Glutamatergic neuron (in vitro differentiated cells): Measurements from ENCODE around the gene NFIA. TPM values are rescaled to one million over a fixed set of nuclear protein-coding genes. Genes with fewer than 3 reads are reported as not detected.

Source experiments
- DNase-seq: peaks from one replicate; pipeline ENCODE4 v3.0.0; 2022
- H3K27ac Mint-ChIP-seq: one replicate; pipeline ENCODE4 v1.8.0; 2020; ENCODE audit warnings: mild to moderate bottlenecking, mixed read lengths, inconsistent platforms; ENCODE audit not compliant: unreplicated experiment
- H3K27me3 Mint-ChIP-seq: one replicate; pipeline ENCODE4 v1.8.0; 2020; ENCODE audit warnings: mild to moderate bottlenecking, moderate library complexity, mixed read lengths, inconsistent platforms; ENCODE audit not compliant: unreplicated experiment
- H3K36me3 Mint-ChIP-seq: one replicate; pipeline ENCODE4 v1.8.0; 2020; ENCODE audit warnings: mild to moderate bottlenecking, mixed read lengths, inconsistent platforms; ENCODE audit not compliant: unreplicated experiment
- H3K4me1 Mint-ChIP-seq: one replicate; pipeline ENCODE4 v1.8.0; 2020; ENCODE audit warnings: mild to moderate bottlenecking, low read depth, mixed read lengths, inconsistent platforms; ENCODE audit not compliant: unreplicated experiment
- H3K4me3 Mint-ChIP-seq: one replicate; pipeline ENCODE4 v1.8.0; 2020; ENCODE audit warnings: mild to moderate bottlenecking, mixed read lengths, inconsistent platforms; ENCODE audit not compliant: unreplicated experiment
- H3K9me3 Mint-ChIP-seq: one replicate; pipeline ENCODE4 v1.8.0; 2020; ENCODE audit warnings: mild to moderate bottlenecking, moderate library complexity, mixed read lengths, inconsistent platforms; ENCODE audit not compliant: unreplicated experiment
- total RNA-seq: library from RNA; stranded (reverse); fragmentation: NEBNext Ultra II Directional; extraction: Animal tissue kit (Norgen Biotek cat#: 25700); gene quantifications from one replicate; pipeline ENCODE4 v1.2.1, GENCODE V29; 2021; ENCODE audit not compliant: unreplicated experiment
- TF ChIP-seq, protein P1 (sequence below): fragments of 200-600 bp; sonication (generic); IDR thresholded peaks from one replicate; pipeline ENCODE4 v1.5.0; 2021; ENCODE audit not compliant: partially characterized antibody, unreplicated experiment

Gene NFIA
- total RNA-seq, 1 donor from 2014 or later = 16.4 TPM

DNA sequence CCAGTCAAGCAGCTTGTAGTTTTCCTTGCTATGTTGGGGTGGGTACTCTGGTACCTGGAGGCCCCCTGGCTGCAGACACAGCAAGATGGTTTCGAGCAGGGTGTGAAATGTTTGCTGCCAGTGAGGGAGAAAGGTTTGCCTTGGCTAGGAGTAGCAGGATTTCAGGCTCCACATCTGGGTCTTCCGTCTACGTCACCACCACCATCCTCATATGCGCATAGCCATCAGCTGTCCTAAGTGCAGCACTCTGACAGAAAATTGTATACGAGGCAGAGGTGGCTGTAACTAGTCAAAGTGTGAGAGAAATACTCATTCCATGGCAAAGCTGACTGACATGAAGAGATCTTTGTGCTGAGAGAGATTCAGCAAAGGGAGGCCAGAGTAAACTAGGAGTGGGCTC is 212.6 kb downstream of the NFIA start:
- peaks cover 2% of the 10 kb centered on the region for H3K27me3 Mint-ChIP-seq
- peaks cover 6% of the 10 kb centered on the region for H3K36me3 Mint-ChIP-seq
- no peaks in the 10 kb centered on the region for H3K9me3 Mint-ChIP-seq
- H3K4me3 Mint-ChIP-seq = no peak overlapping the region
- H3K27ac Mint-ChIP-seq = no peak overlapping the region
- H3K4me1 Mint-ChIP-seq = peaks cover 4% of the 10 kb centered on the region
- TF ChIP-seq, protein P1, sequence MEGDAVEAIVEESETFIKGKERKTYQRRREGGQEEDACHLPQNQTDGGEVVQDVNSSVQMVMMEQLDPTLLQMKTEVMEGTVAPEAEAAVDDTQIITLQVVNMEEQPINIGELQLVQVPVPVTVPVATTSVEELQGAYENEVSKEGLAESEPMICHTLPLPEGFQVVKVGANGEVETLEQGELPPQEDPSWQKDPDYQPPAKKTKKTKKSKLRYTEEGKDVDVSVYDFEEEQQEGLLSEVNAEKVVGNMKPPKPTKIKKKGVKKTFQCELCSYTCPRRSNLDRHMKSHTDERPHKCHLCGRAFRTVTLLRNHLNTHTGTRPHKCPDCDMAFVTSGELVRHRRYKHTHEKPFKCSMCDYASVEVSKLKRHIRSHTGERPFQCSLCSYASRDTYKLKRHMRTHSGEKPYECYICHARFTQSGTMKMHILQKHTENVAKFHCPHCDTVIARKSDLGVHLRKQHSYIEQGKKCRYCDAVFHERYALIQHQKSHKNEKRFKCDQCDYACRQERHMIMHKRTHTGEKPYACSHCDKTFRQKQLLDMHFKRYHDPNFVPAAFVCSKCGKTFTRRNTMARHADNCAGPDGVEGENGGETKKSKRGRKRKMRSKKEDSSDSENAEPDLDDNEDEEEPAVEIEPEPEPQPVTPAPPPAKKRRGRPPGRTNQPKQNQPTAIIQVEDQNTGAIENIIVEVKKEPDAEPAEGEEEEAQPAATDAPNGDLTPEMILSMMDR = no peak
- DNase-seq = no peak

DNA sequence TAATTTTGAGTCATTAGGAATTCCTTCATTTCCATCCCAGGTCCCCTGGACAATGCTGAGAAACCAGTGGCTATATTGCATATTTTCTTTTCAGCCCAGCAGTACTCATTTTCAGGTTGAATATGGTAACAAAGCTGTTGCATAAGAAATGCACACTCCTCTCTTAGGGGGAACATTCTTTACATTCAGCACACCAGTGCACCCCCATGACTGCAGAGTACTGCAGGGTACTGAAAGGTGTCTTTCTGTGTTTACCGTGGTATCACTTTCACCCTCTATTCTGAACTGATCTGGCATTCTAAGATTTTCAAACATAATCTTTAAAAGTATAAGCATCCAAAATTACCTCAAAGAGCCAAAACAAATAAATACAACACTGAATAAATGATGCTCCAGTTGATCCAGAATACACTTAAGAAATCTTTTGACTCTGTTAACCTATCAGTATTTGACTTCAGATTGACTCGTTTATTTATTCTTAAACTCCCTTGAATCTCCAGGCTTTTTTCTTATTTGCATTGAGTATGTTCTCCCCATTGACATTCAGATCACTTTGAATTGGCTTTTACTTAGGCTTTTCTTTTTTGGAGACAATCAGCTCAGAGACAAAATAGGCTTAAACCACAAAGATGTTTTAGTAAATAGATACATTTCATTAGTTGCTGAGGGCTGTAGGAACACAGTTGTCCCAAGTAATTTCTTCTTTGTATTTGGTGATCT is 213.6 kb downstream of the NFIA start:
- TF ChIP-seq, protein P1 = no peak
- Mint-ChIP-seq H3K9me3 (no peaks in the 10 kb centered on the region), H3K36me3 (peaks cover 6% of the 10 kb centered on the region), H3K4me3 (no peak overlapping the region), H3K4me1 (peaks cover 4% of the 10 kb centered on the region), H3K27me3 (peaks cover 1% of the 10 kb centered on the region), H3K27ac (no peak overlapping the region)
- no peak for DNase-seq

DNA sequence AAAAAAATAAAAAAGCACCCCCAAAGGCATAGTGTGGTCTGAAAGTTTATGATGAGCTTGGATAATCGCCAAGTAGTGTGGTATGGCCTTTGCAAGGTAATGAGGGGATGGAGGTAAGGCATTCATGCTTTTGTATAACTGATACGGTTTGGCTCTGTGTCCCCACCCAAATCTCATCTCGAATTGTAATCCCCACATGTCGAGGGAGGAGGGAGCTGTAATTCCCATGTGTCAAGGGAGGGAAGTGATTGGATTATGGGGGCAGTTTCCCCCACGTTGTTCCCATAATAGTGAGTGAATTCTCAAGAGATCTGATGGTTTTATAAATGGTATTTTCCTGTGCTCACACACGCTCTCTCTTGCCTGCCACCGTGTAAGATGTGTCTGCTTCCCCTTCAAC is 215.5 kb downstream of the NFIA start:
- H3K9me3 Mint-ChIP-seq = no peaks in the 10 kb centered on the region
- DNase-seq = no peak
- H3K4me1 Mint-ChIP-seq = peaks cover 4% of the 10 kb centered on the region
- no peak overlapping the region for H3K4me3 Mint-ChIP-seq
- TF ChIP-seq, protein P1 = no peak
- H3K27me3 Mint-ChIP-seq = no peaks in the 10 kb centered on the region
- no peak overlapping the region for H3K27ac Mint-ChIP-seq
- peaks cover 6% of the 10 kb centered on the region for H3K36me3 Mint-ChIP-seq

- H3K36me3 Mint-ChIP-seq = peaks cover 6% of the 10 kb centered on the region
- H3K4me3 Mint-ChIP-seq = no peak overlapping the region
- DNase-seq = no peak
- no peak overlapping the region for H3K27ac Mint-ChIP-seq
- TF ChIP-seq, protein P1 = no peak
- no peaks in the 10 kb centered on the region for H3K27me3 Mint-ChIP-seq
- peaks cover 4% of the 10 kb centered on the region for H3K4me1 Mint-ChIP-seq
- H3K9me3 Mint-ChIP-seq = no peaks in the 10 kb centered on the region
Measured at GRCh38 chr1:61299463-61299862, 217.1 kb downstream of the NFIA start.

DNA sequence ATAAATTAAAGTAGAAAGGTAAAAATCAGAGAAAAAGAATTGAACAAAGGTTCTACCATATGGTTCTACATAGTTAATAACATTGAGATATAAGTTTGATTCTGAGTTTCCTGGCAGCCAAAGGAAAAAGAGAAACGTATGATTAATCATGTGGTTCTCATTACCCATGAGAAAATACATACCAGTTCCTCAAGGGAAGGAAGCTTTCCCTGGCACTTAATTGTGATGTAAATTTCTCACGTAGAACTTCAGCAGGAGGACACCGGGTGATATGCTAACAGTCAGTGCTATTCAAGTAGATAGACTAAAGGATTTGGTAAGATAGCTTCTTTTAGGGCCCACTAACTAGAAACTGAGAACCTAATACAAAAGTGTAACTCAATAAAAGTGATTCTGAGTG is 218.5 kb downstream of the NFIA start:
- Mint-ChIP-seq H3K36me3 (peaks cover 6% of the 10 kb centered on the region), H3K9me3 (no peaks in the 10 kb centered on the region), H3K27me3 (no peaks in the 10 kb centered on the region), H3K27ac (no peak overlapping the region), H3K4me1 (no peaks in the 10 kb centered on the region), H3K4me3 (no peak overlapping the region)
- DNase-seq = no peak
- TF ChIP-seq, protein P1 = no peak
